CD4-positive, alpha-beta T cell treated with Interferon gamma for 1 hour (primary cell): ENCODE data around the gene NR4A3.
"Not testable (repeated sequence)": the region's sequence is repeated elsewhere in the genome, so short reads cannot be mapped to it uniquely, and the experiment has no call there.

Experiments used
- DNase-seq: peaks from one replicate; pipeline ENCODE4 v3.0.0-alpha.2; 2020

Gene NR4A3

DNA sequence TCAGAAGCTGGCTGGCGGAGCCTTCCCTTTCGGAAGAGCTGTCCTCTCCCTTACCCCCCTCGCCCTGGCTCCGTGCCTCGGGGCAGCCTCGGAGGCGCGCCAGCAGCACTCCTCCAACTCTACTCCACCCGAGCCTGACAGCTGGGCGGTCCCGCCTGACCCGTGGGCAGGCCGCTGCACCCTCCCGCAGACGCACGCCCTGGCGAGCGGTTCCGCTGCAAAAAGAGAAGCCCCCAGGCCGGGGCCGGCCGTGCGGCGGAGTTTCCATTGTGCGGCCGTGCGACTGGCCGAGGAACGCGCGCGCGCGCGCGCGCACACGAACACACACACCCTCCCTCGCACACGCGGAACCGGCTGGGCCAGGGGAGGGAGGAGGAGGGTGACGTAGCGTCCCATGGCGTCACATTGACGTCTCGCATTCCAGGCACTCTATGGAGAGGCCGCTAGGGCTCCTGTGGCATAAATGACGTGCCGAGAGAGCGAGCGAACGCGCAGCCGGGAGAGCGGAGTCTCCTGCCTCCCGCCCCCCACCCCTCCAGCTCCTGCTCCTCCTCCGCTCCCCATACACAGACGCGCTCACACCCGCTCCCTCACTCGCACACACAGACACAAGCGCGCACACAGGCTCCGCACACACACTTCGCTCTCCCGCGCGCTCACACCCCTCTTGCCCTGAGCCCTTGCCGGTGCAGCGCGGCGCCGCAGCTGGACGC is at the start of gene NR4A3:
NR4A3 (plus strand) TSS at position 490 of the 713 bp plus-strand sequence. CDS start 6,158 bp downstream, outside the sequence.
- DNase-seq, result peak; percentile 96

- no peak for DNase-seq
Measured at GRCh38 chr9:99773468-99774138, 48.1 kb upstream of the NR4A3 start.

GRCh38 chr9:99778308-99778707 is 43.4 kb upstream of the NR4A3 start:
- no peak for DNase-seq

DNA sequence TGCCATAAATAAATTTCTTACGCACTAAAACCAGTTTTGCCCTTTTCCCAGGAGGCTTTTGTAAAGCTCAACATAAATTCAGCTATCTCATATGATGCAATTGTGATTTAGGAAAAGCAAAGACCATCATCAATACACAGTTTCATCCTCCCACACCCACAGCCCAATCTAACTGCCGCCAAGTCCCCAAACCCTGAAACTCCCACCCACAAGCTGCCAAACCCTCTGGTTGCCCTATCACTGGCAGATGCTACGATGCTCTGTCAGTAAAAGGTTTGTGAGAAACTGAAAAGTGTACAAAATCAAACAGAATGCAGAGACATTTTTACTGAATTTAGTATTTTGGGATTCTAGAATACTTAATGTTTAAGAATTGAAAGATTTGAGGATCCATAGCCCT is 42.8 kb upstream of the NR4A3 start:
- DNase-seq, result no peak

DNA sequence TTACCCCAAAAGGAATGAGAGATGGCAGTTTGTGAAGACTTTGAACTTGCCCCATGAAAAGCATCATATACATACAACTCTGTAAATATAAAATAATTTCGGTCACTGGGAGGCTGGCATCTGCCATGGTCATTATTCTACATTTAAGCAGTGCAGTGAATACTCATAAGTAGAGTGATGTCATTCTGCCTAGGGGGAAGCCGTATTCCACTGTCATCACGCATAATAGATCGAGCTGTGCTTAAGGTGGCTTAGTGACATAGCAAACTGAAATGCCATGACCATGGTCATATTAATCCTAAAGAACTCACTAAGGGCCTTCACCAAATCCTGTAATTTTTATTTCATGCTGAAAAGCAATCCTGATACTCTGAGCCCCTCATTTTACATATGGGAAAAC is 42.4 kb upstream of the NR4A3 start:
- DNase-seq, result no peak

- not testable (repeated sequence) for DNase-seq
Measured at GRCh38 chr9:99782349-99782748, 39.3 kb upstream of the NR4A3 start.

DNA sequence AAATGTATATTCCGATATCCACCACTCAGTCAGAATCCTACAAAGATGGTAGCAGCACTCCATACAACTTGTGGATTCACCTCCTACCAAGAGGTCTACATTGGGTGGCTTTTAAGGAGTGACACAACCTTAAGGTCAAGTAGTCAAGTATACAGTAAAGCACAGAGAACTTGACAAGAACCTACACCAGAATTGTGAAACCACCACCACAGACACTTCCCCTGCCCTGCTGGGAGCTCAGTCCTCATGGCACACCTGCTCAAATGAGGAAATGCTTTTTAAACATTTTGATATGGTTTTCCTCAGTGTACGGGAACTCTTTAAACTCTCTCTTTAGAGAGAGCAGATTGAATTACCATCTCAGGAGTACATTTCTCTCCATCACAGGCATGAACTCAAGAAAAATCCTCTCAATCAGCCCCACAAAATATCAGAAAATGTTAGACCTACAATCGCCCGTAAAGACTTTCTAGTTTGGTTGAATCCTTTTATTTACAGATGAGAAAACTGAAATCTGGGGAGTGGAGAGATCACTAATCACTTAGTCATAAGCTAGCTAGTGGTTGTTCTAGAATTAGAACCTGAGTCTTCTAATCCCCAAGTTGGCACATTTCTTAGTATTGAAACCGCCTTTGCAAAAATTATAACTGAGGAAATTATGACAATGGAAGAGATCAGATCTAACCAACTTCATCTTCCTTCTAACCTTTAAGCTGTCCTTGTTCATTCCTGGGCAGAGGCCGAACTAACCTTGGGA is 38.5 kb upstream of the NR4A3 start:
- peak; percentile 1 for DNase-seq

GRCh38 chr9:99783799-99784198 is 37.9 kb upstream of the NR4A3 start:
- no peak for DNase-seq

DNA sequence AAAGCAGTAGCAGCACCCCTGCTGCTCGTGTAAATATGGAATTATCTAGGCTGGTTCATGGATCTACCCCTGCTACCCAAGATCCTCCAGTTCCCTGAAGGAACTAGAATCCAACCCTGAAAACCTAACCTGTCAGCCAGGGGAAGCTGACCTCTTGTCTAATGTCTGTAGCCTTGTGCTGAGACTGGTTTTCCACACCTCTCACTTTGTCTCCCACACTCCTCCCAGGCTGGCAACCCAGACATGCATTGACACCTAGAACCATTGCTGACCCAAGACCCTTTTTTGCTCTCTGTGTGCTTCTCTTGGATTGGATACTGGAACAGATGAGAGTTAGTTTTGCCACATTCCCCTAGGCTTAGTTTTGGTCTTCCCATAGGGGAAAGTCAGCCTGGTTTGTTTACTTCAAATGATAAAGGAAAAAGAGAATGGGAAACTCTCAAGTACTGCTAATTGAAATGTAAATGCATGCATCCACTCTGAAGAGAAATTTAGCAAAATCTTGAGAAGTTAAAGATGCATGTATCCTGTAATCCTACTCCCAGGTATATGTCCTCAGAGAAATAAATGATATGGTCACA is 36.6 kb upstream of the NR4A3 start:
- DNase-seq, result no peak

DNA sequence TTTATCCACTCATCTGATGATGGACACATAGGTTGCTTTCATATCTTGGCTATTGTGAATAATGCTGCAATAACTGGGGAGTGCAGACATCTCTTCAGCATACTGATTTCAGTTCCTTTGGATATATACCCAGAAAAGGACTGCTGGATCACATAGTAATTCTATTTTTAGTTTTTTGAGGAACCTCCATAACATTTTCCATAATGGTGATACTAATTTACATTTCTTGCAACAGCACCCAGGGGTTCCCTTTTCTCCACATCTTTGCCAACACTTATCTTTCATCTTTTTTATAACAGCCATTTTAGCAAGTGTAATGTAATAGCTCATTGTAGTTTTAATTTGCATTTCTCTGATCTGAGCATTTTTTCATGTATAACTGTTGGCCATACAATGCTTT is 34.1 kb upstream of the NR4A3 start:
- no peak for DNase-seq

GRCh38 chr9:99793528-99793927 is 28.2 kb upstream of the NR4A3 start:
- no peak for DNase-seq

DNA sequence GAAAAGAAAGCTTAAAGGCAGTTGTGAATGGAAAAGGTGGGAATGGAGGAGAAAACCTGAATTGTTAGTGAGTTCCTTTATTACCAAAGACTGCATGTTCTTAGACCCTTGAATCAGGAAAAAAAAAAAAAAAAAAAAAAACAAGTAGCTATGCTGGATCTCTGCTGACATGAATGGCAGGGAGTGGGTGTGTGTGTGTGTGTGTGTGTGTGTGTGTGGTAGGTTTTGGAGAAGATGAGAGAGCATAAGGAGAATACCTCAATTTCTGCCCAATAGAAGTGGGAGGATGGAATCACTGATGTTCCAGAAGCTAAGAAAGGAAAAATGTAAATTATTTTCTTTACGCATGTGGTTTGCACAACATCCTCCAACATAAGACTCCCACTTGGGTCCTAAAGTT is 25.5 kb upstream of the NR4A3 start:
- DNase-seq, result no peak

GRCh38 chr9:99801775-99802174 is 19.9 kb upstream of the NR4A3 start:
- no peak for DNase-seq

DNA sequence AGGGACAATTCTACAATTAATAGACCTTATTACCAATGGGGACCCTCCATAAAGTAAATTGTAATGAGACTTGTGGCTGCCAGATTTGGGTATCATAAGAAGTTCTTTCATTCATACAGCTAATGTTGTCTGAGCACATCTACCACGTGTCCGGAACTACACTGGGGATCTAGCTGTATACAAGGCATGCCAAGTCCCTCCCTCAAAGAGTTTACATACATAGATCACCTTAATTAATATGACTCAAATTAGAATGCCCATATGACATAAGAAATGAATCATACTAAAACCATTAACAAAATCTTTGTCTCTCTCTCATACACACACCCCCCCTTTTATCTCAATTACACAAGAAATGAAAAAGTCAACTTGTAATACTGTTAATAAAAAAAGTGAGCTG is 18.0 kb upstream of the NR4A3 start:
- DNase-seq, result no peak

GRCh38 chr9:99807276-99807852 is 14.3 kb upstream of the NR4A3 start:
- DNase-seq, result peak; percentile 63

- DNase-seq, result no peak
Measured at GRCh38 chr9:99807956-99808355, 13.7 kb upstream of the NR4A3 start.

GRCh38 chr9:99808454-99808853 is 13.2 kb upstream of the NR4A3 start:
- no peak for DNase-seq

GRCh38 chr9:99809586-99810319 is 11.9 kb upstream of the NR4A3 start:
- no peak for DNase-seq

DNA sequence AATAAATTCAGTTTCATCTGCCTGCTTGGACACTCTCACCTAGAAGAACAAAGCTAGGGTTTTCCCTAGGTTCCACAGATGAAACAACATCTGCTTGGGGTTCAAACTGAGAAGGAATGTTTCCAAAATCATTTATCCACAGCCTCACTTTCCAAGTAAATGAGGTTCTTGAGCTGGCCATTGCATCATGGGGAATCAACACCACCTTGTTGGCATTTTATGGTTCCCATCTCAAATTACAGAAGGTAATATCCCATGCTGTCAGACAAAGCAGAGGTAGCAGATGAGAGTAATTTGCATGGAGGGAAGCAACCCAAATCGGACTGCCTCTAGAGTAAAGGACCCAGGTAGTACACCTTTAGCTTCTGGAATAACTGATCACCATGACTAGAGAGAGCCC is 10.5 kb upstream of the NR4A3 start:
- no peak for DNase-seq

GRCh38 chr9:99811598-99812383 is 9.9 kb upstream of the NR4A3 start:
- no peak for DNase-seq

DNA sequence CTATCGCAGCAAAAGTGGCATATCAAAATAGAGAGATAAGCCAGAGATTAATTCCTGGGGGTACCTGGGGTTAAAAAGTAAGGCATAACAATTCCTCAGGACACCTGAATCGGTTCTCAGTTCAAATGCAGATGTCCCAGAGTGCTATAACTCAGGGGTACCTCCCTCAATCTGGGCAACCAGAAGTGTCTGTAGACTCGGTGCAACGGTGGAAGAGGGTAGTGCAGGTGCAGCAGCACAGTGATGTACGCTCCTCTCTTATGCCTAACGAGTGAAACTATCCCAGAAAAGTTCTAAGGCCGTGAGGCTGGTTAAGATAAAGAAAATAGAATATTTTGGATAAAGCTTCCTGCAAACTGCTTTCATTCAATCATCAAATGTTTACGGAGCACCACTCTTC is 7.9 kb upstream of the NR4A3 start:
- no peak for DNase-seq

DNA sequence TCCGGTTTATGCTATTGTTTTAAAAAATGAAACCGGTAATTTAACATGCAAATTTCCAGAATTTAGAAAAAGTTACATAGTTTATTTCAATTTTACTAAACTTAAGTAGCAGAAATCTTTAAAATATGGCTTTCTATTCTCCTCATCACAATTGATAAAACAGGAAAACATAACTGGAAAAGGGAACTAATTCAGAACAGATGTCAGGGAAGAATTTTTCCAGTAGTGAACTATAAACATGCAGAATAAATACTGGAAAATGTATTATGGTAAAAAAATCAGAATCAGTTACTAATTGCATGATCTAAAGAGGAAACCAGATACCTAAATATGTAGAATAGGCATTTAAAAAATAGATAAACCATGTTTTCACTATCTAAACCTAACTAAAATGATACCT is 7.3 kb upstream of the NR4A3 start:
- DNase-seq, result no peak
